ENCODE data around the gene CPA3. TPM values are rescaled to one million over a fixed set of nuclear protein-coding genes. Genes with fewer than 3 reads are reported as not detected.

Gene CPA3
- total RNA-seq, 2 experiments from 2014 or later, result not detected

DNA sequence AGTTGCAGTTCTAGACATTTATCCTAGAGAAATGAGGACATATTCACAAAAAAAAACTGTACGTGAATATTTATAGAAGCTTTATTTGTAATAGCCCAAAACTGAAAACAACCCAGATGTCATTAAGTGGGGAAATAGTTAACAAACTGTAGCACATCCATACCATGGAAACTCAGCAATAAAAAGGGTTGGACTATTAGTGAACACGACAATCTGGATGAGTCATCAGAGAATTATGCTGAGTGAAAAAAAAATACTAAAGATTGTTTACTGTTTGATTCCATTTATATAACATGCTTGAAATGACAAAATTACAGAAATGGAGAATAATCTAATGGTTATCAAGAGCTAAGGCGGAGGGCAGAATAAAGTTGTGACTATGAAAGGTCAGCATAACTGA is 59.5 kb downstream of the CPA3 start:
- CTCF ChIA-PET, result no interaction called here
- H3K36me3 Mint-ChIP-seq (ENCODE audit: low read depth), result no peaks in the 10 kb centered on the region
- no peaks in the 10 kb centered on the region for H3K4me1 Mint-ChIP-seq
- DNase-seq (no peak), ATAC-seq (no peak)
- intact Hi-C loops (cut with DNase I, micrococcal nuclease), result no loop called here
- POLR2A ChIA-PET, result no interaction called here
- no peak overlapping the region for H3K4me3 Mint-ChIP-seq
- no peak overlapping the region for H3K27ac Mint-ChIP-seq
- no peaks in the 10 kb centered on the region for H3K9me3 Mint-ChIP-seq (ENCODE audit: low read depth)
- H3K27me3 Mint-ChIP-seq, result peaks cover 7% of the 10 kb centered on the region

DNA sequence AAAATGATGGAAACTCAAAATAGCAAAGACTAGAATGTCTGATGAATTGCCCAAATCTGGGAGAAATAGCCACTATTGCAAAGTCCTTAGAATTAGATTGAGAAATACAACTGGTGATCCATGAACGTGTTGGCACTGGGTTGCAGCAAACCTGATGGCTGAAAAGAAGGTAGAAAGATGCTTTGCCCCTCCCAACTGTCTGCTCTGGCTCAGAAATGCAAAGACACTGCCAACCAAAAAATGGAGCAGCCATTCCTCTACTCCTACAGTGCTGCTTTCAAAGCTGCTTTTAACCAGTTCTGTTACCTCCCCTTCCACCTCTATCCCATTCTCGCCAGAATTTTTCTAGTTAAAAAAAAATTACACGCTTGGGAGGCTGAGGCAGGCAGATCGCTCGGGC is 60.7 kb downstream of the CPA3 start:
- H3K36me3 Mint-ChIP-seq (ENCODE audit: low read depth), result no peaks in the 10 kb centered on the region
- intact Hi-C loops (cut with DNase I, micrococcal nuclease), result no loop called here
- CTCF ChIA-PET, result no interaction called here

DNA sequence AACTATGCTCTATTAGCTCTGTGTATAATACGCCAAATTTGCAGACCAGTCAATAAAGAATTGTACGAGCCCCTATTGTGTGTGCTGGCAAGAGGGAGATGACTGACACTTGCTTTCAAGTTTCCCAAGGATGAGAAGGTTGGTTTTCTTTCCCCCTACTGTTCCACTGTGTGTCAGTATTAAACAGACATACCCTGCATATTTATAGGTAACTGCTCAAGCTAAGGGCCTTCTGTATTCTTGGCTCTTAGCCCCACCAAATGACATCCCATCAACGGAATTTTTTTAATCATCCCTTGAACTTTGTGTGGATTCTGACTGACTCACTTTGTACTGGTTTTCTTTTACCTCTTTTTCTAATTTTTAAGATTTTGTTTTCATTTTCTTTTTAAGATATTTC is 65.7 kb downstream of the CPA3 start:
- POLR2A ChIA-PET, result no interaction called here
- no peaks in the 10 kb centered on the region for H3K9me3 Mint-ChIP-seq (ENCODE audit: low read depth)
- H3K36me3 Mint-ChIP-seq (ENCODE audit: low read depth), result no peaks in the 10 kb centered on the region
- no peak overlapping the region for H3K27ac Mint-ChIP-seq
- DNase-seq, result no peak
- no peak overlapping the region for H3K4me3 Mint-ChIP-seq
- no peak for ATAC-seq
- peaks cover 11% of the 10 kb centered on the region for H3K27me3 Mint-ChIP-seq
- CTCF ChIA-PET, result no interaction called here
- intact Hi-C loops (cut with DNase I, micrococcal nuclease), result no loop called here
- H3K4me1 Mint-ChIP-seq, result no peaks in the 10 kb centered on the region

More for the DNA sequence above, 60.7 kb downstream of the CPA3 start:
- POLR2A ChIA-PET, result no interaction called here
- Mint-ChIP-seq H3K27ac (no peak overlapping the region), H3K4me1 (no peaks in the 10 kb centered on the region), H3K4me3 (no peak overlapping the region), H3K9me3 (ENCODE audit: low read depth) (no peaks in the 10 kb centered on the region), H3K27me3 (peaks cover 5% of the 10 kb centered on the region)
- DNase-seq (no peak), ATAC-seq (no peak)

DNA sequence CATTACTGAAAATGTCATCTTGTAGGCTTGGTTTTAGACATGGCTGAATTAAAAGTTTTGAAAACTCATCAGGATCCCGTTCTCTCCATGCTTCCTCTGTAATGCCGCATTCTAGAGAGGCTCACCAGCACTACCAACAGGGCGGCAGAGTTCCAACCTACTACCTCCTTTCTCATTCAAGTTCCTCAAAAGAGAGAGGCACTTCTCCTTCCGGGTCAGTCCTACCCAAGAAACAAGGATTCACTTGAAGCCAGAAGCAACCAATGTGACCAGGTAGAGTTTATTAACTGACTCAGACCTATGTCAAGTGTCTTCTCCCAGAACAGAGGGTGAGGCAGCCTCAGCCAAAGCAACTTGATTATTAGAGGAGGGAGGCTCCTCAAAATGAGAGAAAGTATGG is 66.5 kb downstream of the CPA3 start:
- no peak overlapping the region for H3K4me3 Mint-ChIP-seq
- no peak for DNase-seq
- POLR2A ChIA-PET, result no interaction called here
- no peaks in the 10 kb centered on the region for H3K36me3 Mint-ChIP-seq (ENCODE audit: low read depth)
- H3K4me1 Mint-ChIP-seq, result no peaks in the 10 kb centered on the region
- H3K27ac Mint-ChIP-seq, result no peak overlapping the region
- ATAC-seq, result no peak
- CTCF ChIA-PET, result no interaction called here
- H3K9me3 Mint-ChIP-seq (ENCODE audit: low read depth), result no peaks in the 10 kb centered on the region
- intact Hi-C loops (cut with DNase I, micrococcal nuclease), result no loop called here
- H3K27me3 Mint-ChIP-seq, result peaks cover 16% of the 10 kb centered on the region

DNA sequence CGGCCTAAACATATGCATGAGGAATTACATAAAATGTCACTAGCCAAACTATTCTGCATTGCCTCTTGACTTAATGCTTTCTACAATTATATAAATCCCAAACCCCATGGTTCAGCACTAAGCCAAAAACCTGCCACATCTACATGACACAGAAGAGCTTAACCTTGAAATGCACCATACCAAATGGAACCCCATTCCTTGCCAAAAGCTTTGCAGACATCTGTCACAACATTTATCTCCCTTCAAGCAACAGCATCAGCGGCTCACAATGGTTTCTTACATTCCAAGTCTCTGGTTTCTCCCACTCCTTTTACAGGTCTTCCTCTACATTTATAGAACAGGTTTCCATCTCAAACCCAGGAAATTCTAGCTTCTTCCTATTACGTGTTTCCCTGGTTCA is 67.9 kb downstream of the CPA3 start:
- ChIA-PET POLR2A (no interaction called here), CTCF (interaction anchor here (1.3 kb wide), 1 partner anchor 73 kb away, joined by 3 read pairs; no protein-coding TSS in a partner anchor)
- Mint-ChIP-seq H3K27ac (no peak overlapping the region), H3K9me3 (ENCODE audit: low read depth) (no peaks in the 10 kb centered on the region), H3K36me3 (ENCODE audit: low read depth) (no peaks in the 10 kb centered on the region), H3K27me3 (peaks cover 24% of the 10 kb centered on the region), H3K4me3 (no peak overlapping the region), H3K4me1 (no peaks in the 10 kb centered on the region)
- DNase-seq, result no peak
- no peak for ATAC-seq
- intact Hi-C loops (cut with DNase I, micrococcal nuclease), result no loop called here

DNA sequence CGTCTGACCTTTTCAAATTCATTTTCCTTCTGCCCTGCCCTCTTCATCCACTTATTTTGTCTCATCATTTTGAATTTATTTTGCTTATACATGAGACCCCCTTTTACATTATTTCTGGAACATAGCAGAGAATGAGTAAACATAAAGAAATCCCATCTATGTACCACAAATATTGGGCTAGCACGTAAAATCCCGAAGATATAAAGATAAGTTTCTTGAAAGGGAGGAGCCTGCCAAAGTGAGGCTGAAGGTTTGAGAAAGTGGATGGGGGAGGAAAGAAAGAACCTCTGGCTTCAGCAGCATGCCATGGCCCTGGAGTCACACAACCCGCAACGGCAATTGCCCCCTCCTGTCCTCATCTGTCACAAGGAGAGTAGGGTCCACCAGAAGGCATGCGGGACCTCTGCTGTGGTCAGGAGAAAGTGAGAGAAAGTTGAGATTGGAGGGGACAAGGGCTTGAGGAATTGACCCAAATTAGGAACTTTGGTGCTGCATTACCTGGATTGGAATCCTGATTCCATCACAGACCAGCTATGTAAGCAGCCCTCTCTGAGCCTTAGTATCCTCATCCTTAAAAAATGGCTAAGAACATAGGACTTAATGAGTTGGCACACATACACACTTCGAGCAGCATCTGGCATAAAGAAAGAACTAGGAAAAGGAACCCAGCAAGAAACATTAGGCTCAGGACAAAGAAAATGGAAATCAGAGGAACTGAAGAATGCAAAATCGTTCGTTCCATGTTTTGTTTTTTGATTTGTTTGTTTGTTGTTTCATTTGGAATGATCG is 72.6 kb downstream of the CPA3 start:
- DNase-seq (no peak), ATAC-seq (no peak)
- Mint-ChIP-seq H3K36me3 (ENCODE audit: low read depth) (no peaks in the 10 kb centered on the region), H3K9me3 (ENCODE audit: low read depth) (no peaks in the 10 kb centered on the region), H3K27me3 (peaks cover 25% of the 10 kb centered on the region), H3K4me3 (no peak overlapping the region), H3K4me1 (no peaks in the 10 kb centered on the region), H3K27ac (no peak overlapping the region)
- ChIA-PET CTCF (no interaction called here), POLR2A (no interaction called here)
- intact Hi-C loops (cut with DNase I, micrococcal nuclease), result no loop called here

DNA sequence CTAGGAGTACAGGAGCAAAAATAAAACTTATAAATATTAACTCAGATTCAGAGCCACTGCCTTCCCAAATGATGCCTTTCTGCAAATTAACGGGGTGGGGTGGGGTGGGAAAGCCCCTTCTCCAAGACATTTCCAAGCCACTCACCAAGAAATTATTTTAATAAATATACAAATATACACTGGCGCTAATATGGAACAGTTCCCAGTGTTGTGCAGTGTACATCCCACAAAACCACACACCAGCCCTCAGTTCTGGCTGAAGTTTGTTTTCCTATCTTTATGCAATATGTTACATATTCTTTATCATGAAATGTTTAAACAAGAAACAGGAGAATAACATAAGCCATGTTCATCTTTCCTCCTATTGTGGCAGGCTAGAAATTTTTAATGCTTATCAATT is 73.2 kb downstream of the CPA3 start:
- DNase-seq (no peak), ATAC-seq (no peak)
- CTCF ChIA-PET, result no interaction called here
- no peaks in the 10 kb centered on the region for H3K4me1 Mint-ChIP-seq
- POLR2A ChIA-PET, result no interaction called here
- H3K27me3 Mint-ChIP-seq, result peaks cover 21% of the 10 kb centered on the region
- no peak overlapping the region for H3K27ac Mint-ChIP-seq
- H3K4me3 Mint-ChIP-seq, result no peak overlapping the region
- H3K36me3 Mint-ChIP-seq (ENCODE audit: low read depth), result no peaks in the 10 kb centered on the region
- no peaks in the 10 kb centered on the region for H3K9me3 Mint-ChIP-seq (ENCODE audit: low read depth)
- intact Hi-C loops (cut with DNase I, micrococcal nuclease), result no loop called here

DNA sequence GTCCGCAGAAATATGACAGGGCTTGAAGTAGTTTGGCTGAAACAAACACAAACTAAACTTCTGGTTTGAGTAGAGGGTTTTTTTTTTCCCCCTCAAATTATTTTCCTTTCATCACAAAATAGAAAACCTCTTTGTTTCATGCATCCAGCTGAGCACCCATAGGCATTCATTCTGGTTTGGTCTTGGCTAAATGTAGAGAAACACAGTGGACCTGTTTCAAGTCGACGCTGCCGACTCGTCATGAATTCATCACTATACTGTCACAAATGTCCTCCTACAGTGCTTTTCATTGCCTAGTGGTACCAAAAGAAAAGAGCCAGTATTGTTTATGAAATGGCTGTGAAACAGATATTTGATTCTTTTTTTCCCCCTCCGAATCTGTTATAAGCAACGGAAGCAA is 73.8 kb downstream of the CPA3 start:
- no peaks in the 10 kb centered on the region for H3K36me3 Mint-ChIP-seq (ENCODE audit: low read depth)
- H3K9me3 Mint-ChIP-seq (ENCODE audit: low read depth), result no peaks in the 10 kb centered on the region
- H3K4me1 Mint-ChIP-seq, result no peaks in the 10 kb centered on the region
- ChIA-PET CTCF (no interaction called here), POLR2A (no interaction called here)
- peaks cover 21% of the 10 kb centered on the region for H3K27me3 Mint-ChIP-seq
- no peak for DNase-seq
- H3K27ac Mint-ChIP-seq, result no peak overlapping the region
- intact Hi-C loops (cut with DNase I, micrococcal nuclease), result no loop called here
- no peak for ATAC-seq
- H3K4me3 Mint-ChIP-seq, result no peak overlapping the region

DNA sequence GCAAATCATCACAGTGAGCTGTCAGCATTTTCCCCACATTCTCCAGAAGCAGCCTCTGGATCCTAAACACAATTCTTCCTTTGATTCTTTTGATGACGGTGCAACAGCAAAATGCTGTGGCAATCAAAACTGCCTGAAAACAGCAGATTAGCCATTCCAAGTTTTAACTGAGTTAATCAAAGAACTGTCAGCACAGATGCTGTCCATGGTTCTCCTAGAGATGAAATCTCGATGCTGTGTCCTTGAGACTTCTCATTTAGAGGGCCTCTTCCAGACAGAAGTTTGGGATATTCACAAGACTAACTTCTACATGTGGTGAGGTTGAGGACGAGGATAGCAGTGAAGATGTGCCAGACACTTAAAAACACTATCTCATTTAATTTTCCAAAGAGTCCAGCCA is 75.9 kb downstream of the CPA3 start:
- H3K27me3 Mint-ChIP-seq, result peaks cover 17% of the 10 kb centered on the region
- no peak for DNase-seq
- ChIA-PET CTCF (interaction anchor here (1.0 to 6.8 kb wide), 2 partner anchors 80 to 89 kb away, joined by 3 to 69 read pairs; no protein-coding TSS in a partner anchor), POLR2A (no interaction called here)
- no peaks in the 10 kb centered on the region for H3K36me3 Mint-ChIP-seq (ENCODE audit: low read depth)
- intact Hi-C loops (cut with DNase I, micrococcal nuclease), result no loop called here
- H3K9me3 Mint-ChIP-seq (ENCODE audit: low read depth), result no peaks in the 10 kb centered on the region
- H3K27ac Mint-ChIP-seq, result no peak overlapping the region
- H3K4me1 Mint-ChIP-seq, result no peaks in the 10 kb centered on the region
- ATAC-seq, result no peak
- no peak overlapping the region for H3K4me3 Mint-ChIP-seq

DNA sequence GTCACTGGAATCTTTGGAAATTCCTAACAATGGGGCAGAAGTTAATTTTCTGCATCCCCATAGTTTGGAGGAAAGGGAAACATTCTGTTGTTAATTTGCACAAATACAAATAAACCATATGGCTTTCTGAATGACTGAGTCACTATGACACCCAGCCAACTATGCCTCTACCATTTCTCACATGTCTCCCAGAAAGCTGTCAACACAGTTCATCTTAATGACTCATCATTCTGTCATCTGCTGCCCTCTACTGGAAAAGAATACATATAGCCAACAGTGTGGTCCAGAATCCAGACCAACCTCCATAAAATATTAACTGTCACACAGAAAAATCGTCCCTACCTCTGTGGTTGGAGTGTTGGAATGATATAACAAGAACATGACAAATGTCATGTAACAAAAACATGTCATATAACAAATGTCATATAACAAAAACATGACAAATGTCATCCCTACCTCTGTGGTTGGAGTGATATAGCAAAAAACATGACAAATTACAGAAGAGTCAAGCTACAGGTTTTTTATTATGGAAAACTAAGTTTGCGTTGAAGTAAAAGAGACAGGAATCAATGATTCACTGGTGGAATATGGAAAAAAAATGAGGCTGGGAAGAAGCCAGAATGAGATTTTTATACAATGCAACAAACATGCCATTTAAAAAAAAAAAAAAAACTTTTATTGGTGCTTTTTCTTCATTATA is 78.6 kb downstream of the CPA3 start:
- no peak overlapping the region for H3K4me3 Mint-ChIP-seq
- intact Hi-C loops (cut with DNase I, micrococcal nuclease), result loop anchor here (1.0 kb wide), 1 partner anchor 82 kb away; no protein-coding TSS in a partner anchor
- peak; percentile 99 for ATAC-seq
- CTCF ChIA-PET, result interaction anchor here (0.7 to 6.8 kb wide), 7 partner anchors 10 to 83 kb away, joined by 3 to 69 read pairs (median 4); no protein-coding TSS in a partner anchor
- H3K27ac Mint-ChIP-seq, result no peak overlapping the region
- peak; percentile 28 for DNase-seq
- POLR2A ChIA-PET, result no interaction called here
- H3K4me1 Mint-ChIP-seq, result no peaks in the 10 kb centered on the region
- no peaks in the 10 kb centered on the region for H3K36me3 Mint-ChIP-seq (ENCODE audit: low read depth)
- H3K9me3 Mint-ChIP-seq (ENCODE audit: low read depth), result no peaks in the 10 kb centered on the region
- H3K27me3 Mint-ChIP-seq, result peaks cover 2% of the 10 kb centered on the region

DNA sequence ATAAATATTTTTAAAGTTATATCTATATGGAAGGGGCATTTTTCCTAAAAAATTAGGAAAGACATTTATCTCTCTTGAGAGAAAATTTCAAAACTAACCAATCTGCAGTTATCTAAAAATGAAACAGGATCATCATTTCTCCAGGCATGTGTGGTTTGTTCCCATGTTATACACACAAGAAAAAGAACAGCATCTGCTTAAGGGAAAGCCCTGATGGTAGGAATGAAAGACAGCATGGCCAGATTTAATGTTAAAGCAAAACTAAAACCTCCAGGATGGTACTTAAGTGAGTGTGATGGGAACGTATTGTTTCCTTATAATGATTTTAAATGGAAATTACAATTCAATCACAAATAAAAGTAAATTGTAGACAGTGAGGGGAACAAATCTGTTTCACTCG is 80.0 kb downstream of the CPA3 start:
- CTCF ChIA-PET, result interaction anchor here (1.2 to 6.8 kb wide), 4 partner anchors 10 to 84 kb away, joined by 3 to 69 read pairs (median 4); no protein-coding TSS in a partner anchor
- Mint-ChIP-seq H3K4me1 (no peaks in the 10 kb centered on the region), H3K4me3 (no peak overlapping the region), H3K9me3 (ENCODE audit: low read depth) (no peaks in the 10 kb centered on the region), H3K27me3 (no peaks in the 10 kb centered on the region), H3K36me3 (ENCODE audit: low read depth) (no peaks in the 10 kb centered on the region), H3K27ac (no peak overlapping the region)
- POLR2A ChIA-PET, result no interaction called here
- intact Hi-C loops (cut with DNase I, micrococcal nuclease), result loop anchor here in 1 of 2 experiments (5.0 kb wide), 2 partner anchors 218 to 638 kb away; no protein-coding TSS in a partner anchor
- ATAC-seq (no peak), DNase-seq (no peak)

All from activated CD4-positive, alpha-beta T cell treated with anti-CD3 and anti-CD28 coated beads for 36 hours (primary cell).